IMR-90 (cell line): ENCODE data around the gene MPZL1. TPM values are rescaled to one million over a fixed set of nuclear protein-coding genes. Genes with fewer than 3 reads are reported as not detected.

Experiments used
- ATAC-seq: fragments of 200-7000 bp; cut with Tn5 transposase; 2 replicates; pipeline ENCODE4 v1.9.1; 2020; ENCODE audit warnings: low read depth, mild to moderate bottlenecking, moderate library complexity
- BruUV-seq: library from RNA; stranded (reverse); fragments of 400-500 nt; replicated peaks from 2 replicates; lab custom pipeline; 2021; lab: Mats Ljungman, UMichigan
- CTCF ChIA-PET: fragments of 300-600 bp; formaldehyde crosslinking; extraction: SDS; loops from one replicate; lab custom pipeline; 2021; ENCODE audit warnings: antibody characterized with exemption; lab: Yijun Ruan, JAX
- POLR2A ChIA-PET: fragments of 300-600 bp; sonication (Branson Sonifier 250); formaldehyde crosslinking; loops from one replicate; lab custom pipeline; 2022; ENCODE audit warnings: antibody characterized with exemption; ENCODE audit not compliant: unreplicated experiment; lab: Charles Lee
- DNase-seq: peaks from one replicate; pipeline ENCODE4 v3.0.0; 2013
- H2AFZ ChIP-seq: replicated peaks from 2 replicates; pipeline ENCODE3; 2013; ENCODE audit warnings: low read length, mild to moderate bottlenecking; ENCODE audit not compliant: poor library complexity
- H2AK5ac ChIP-seq: 2 replicates; pipeline ENCODE4 v1.6.1; 2013; ENCODE audit warnings: low read depth, low read length, inconsistent platforms
- H2AK9ac ChIP-seq: replicated peaks from 2 replicates; pipeline ENCODE3; 2013; ENCODE audit warnings: mild to moderate bottlenecking, low read depth, low read length, moderate library complexity; ENCODE audit not compliant: poor library complexity
- H2BK120ac ChIP-seq: 2 replicates; pipeline ENCODE4 v1.6.1; 2013; ENCODE audit warnings: low read depth, low read length, inconsistent platforms
- H2BK15ac ChIP-seq: 3 replicates; pipeline ENCODE4 v1.6.1; 2013; ENCODE audit warnings: low read depth, low read length, inconsistent platforms
- H2BK20ac ChIP-seq: 2 replicates; pipeline ENCODE4 v1.6.1; 2013; ENCODE audit warnings: low read depth, mild to moderate bottlenecking, inconsistent platforms, low read length, moderate library complexity
- H2BK5ac ChIP-seq: 2 replicates; pipeline ENCODE4 v1.6.1; 2013; ENCODE audit warnings: mild to moderate bottlenecking, low read depth, low read length, inconsistent platforms; ENCODE audit not compliant: poor library complexity, severe bottlenecking
- H3K14ac ChIP-seq: replicated peaks from 2 replicates; pipeline ENCODE4 v1.6.1; 2013; ENCODE audit warnings: low read depth, low read length, inconsistent platforms
- H3K18ac ChIP-seq: 2 replicates; pipeline ENCODE4 v1.6.1; 2013; ENCODE audit warnings: low read depth, low read length, control low read depth
- H3K23ac ChIP-seq: 2 replicates; pipeline ENCODE4 v1.6.1; 2013; ENCODE audit warnings: low read depth, low read length, inconsistent platforms
- H3K27ac ChIP-seq: 2 replicates; pipeline ENCODE4 v1.5.1; 2013; ENCODE audit warnings: mild to moderate bottlenecking, control low read depth, low read length; ENCODE audit not compliant: insufficient read depth
- H3K27me3 ChIP-seq: 2 replicates; pipeline ENCODE4 v1.6.1; 2013; ENCODE audit warnings: low read length; ENCODE audit not compliant: control insufficient read depth, insufficient read depth
- H3K36me3 ChIP-seq: 2 replicates; pipeline ENCODE4 v1.6.1; 2013; ENCODE audit warnings: low read length, mixed read lengths; ENCODE audit not compliant: control insufficient read depth, insufficient read depth
- H3K4ac ChIP-seq: 2 replicates; pipeline ENCODE4 v1.6.1; 2013; ENCODE audit warnings: low read depth, low read length, inconsistent platforms
- H3K4me1 ChIP-seq: 2 replicates; pipeline ENCODE4 v1.6.1; 2013; ENCODE audit warnings: low read length, mixed read lengths; ENCODE audit not compliant: control insufficient read depth, insufficient read depth
- H3K4me2 ChIP-seq: 2 replicates; pipeline ENCODE4 v1.6.1; 2013; ENCODE audit warnings: low read depth, mild to moderate bottlenecking, control low read depth, low read length, moderate library complexity
- H3K4me3 ChIP-seq: 2 replicates; pipeline ENCODE4 v1.5.1; 2013; ENCODE audit warnings: low read depth, mild to moderate bottlenecking, control low read depth, low read length, moderate library complexity; ENCODE audit not compliant: insufficient read depth
- H3K56ac ChIP-seq: 2 replicates; pipeline ENCODE4 v1.6.1; 2013; ENCODE audit warnings: low read length, inconsistent platforms; ENCODE audit not compliant: insufficient read depth; ENCODE audit errors: extremely low read depth
- H3K79me1 ChIP-seq, 2 experiments: 2 replicates each; pipeline ENCODE4 v1.6.1; 2013; ENCODE audit warnings: low read length in 2 of 2, inconsistent platforms in 1 of 2, low read depth in 1 of 2
- H3K9ac ChIP-seq: 2 replicates; pipeline ENCODE4 v1.6.1; 2013; ENCODE audit warnings: low read depth, low read length, control low read depth
- H3K9me1 ChIP-seq: 2 replicates; pipeline ENCODE4 v1.6.1; 2013; ENCODE audit warnings: low read length, inconsistent platforms; ENCODE audit not compliant: insufficient read depth
- H3K9me3 ChIP-seq: 2 replicates; pipeline ENCODE4 v1.6.1; 2013; ENCODE audit warnings: low read length; ENCODE audit not compliant: control insufficient read depth, insufficient read depth
- H4K20me1 ChIP-seq: 2 replicates; pipeline ENCODE4 v1.6.1; 2013; ENCODE audit warnings: low read length, inconsistent platforms; ENCODE audit not compliant: insufficient read depth
- H4K5ac ChIP-seq: 2 replicates; pipeline ENCODE4 v1.6.1; 2013; ENCODE audit warnings: mild to moderate bottlenecking, low read depth, low read length, control low read depth
- H4K8ac ChIP-seq, 2 experiments: 2 replicates each; pipeline ENCODE4 v1.6.1; 2013; ENCODE audit warnings: low read depth in 2 of 2, low read length in 2 of 2, control low read depth in 1 of 2, inconsistent platforms in 1 of 2
- H4K91ac ChIP-seq: 2 replicates; pipeline ENCODE4 v1.6.1; 2013; ENCODE audit warnings: low read depth, low read length, inconsistent platforms; ENCODE audit not compliant: insufficient read depth
- BHLHE40 ChIP-seq: fragments of 150-350 bp; IDR thresholded peaks from 2 replicates; pipeline ENCODE4 v1.6.1; 2016; ENCODE audit warnings: mild to moderate bottlenecking, low read depth, low read length
- CEBPB ChIP-seq: IDR thresholded peaks from 2 replicates; pipeline ENCODE4 v1.6.1; 2012; ENCODE audit warnings: low read depth, low read length, improper control_type of control experiment
- CHD1 ChIP-seq: IDR thresholded peaks from 2 replicates; pipeline ENCODE4 v1.6.1; 2012; ENCODE audit warnings: low read depth, low read length, improper control_type of control experiment
- CTCF ChIP-seq: conservative IDR thresholded peaks from 2 replicates; pipeline ENCODE4 v1.5.1; 2012; ENCODE audit warnings: mild to moderate bottlenecking, low read depth, low read length, improper control_type of control experiment
- ELK1 ChIP-seq: fragments of 150-350 bp; IDR thresholded peaks from 2 replicates; pipeline ENCODE4 v1.6.1; 2016; ENCODE audit warnings: low read depth, mild to moderate bottlenecking, low read length, moderate library complexity, borderline replicate concordance
- FOS ChIP-seq: fragments of 150-350 bp; IDR thresholded peaks from 2 replicates; pipeline ENCODE4 v1.6.1; 2016; ENCODE audit warnings: low read depth, low read length
- MAFK ChIP-seq: IDR thresholded peaks from 2 replicates; pipeline ENCODE4 v1.6.1; 2012; ENCODE audit warnings: low read depth, low read length, improper control_type of control experiment
- NFE2L2 ChIP-seq: fragments of 150-350 bp; IDR thresholded peaks from 2 replicates; pipeline ENCODE4 v1.6.1; 2016; ENCODE audit warnings: low read depth, mild to moderate bottlenecking, low read length
- POLR2A ChIP-seq: IDR thresholded peaks from 2 replicates; pipeline ENCODE4 v1.6.1; 2012; ENCODE audit warnings: mild to moderate bottlenecking, low read depth, low read length
- RAD21 ChIP-seq: IDR thresholded peaks from 2 replicates; pipeline ENCODE4 v1.6.1; 2012; ENCODE audit warnings: low read length, improper control_type of control experiment
- RCOR1 ChIP-seq: IDR thresholded peaks from 2 replicates; pipeline ENCODE4 v1.6.1; 2012; ENCODE audit warnings: mild to moderate bottlenecking, low read length, improper control_type of control experiment; ENCODE audit not compliant: insufficient replicate concordance
- RFX5 ChIP-seq: IDR thresholded peaks from 2 replicates; pipeline ENCODE4 v1.8.0; 2012; ENCODE audit warnings: low read depth, mild to moderate bottlenecking, low read length, moderate library complexity
- SMC3 ChIP-seq: fragments of 150-350 bp; IDR thresholded peaks from 2 replicates; pipeline ENCODE4 v1.6.1; 2016; ENCODE audit warnings: low read depth, mild to moderate bottlenecking, antibody characterized with exemption, low read length, moderate library complexity
- WGBS, 2 experiments: methylation state at CpG; one replicate each; pipeline versions ENCODE4 v1.1.5 to v1.1.7; 2013; ENCODE audit warnings: missing lambda C conversion rate in 2 of 2; ENCODE audit not compliant: insufficient read length in 1 of 2; ENCODE audit errors: extremely low coverage in 2 of 2; 5-methylcytosine and 5-hydroxymethylcytosine counted together
- dilution Hi-C: fragments of 300-500 bp; cut with HindIII; formaldehyde crosslinking; loops from one replicate; pipeline ENCODE4 v1.14.3; 2018; ENCODE audit warnings: low sequenced_read_pairs; ENCODE audit not compliant: unreplicated experiment
- in situ Hi-C: fragments of 300-500 bp; cut with MboI; formaldehyde crosslinking; loops from 3 replicates; pipeline ENCODE4 v1.14.3; 2019; ENCODE audit warnings: low sequenced_read_pairs, inconsistent platforms, mixed read lengths
- intact Hi-C: fragments of 100-400 bp; cut with micrococcal nuclease; formaldehyde crosslinking; loops from 2 replicates; pipeline ENCODE4 v1.10.0; 2022
- polyA plus RNA-seq, 3 experiments: library from polyadenylated mRNA; depleted of rRNA; stranded (reverse); fragments of >200 nt; gene quantifications; 2 replicates each; pipeline ENCODE4 v1.2.3, GENCODE V29; 2012; ENCODE audit warnings: low replicate concordance in 1 of 3
- total RNA-seq: library from RNA; depleted of rRNA; stranded (reverse); fragments of >200 nt; gene quantifications from 2 replicates; pipeline ENCODE4 v1.2.3, GENCODE V29; 2012
- TF ChIP-seq, protein P1 (sequence below): fragments of 150-350 bp; IDR thresholded peaks from 2 replicates; pipeline ENCODE4 v1.6.1; 2017; ENCODE audit warnings: mild to moderate bottlenecking, antibody characterized with exemption, low read length, low read depth

The MPZL1 gene
- total and polyA plus RNA-seq, 2 of the 4 experiments (the other 2 are of a cell fraction): 55.3 to 87.3 TPM

DNA sequence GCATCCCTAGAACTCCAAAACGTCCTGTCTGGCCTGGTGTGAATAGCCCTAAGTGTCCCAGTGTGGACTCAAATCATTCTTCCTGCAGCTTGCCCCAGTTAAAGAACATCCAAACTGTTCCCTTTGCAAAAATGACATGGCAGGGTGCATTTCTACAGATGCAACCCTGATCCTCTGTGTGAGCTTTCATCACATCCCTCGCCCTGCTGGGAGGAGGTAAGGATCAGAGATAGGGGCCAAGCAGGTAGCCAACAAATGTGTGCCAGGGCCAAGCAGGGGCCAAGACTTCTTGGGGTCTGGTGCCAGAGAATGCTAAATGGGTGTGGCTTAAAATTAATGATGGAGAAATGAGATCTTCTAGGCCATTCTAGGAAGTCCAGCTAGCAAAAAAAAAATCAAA lies 27.1 kb upstream of the MPZL1 start:
- no peaks in the 10 kb centered on the region for H3K79me1 ChIP-seq
- no peak overlapping the region for H2BK20ac ChIP-seq
- H4K91ac ChIP-seq: no peak overlapping the region
- no peak overlapping the region for H3K4me2 ChIP-seq
- intact Hi-C loops (no loop called here), in situ Hi-C loops (loop anchor here (25.0 kb wide), 1 partner anchor 432 kb away; no protein-coding TSS in a partner anchor), dilution Hi-C loops (no loop called here)
- POLR2A ChIA-PET: no interaction called here
- H3K14ac ChIP-seq: no peak overlapping the region
- H2AK9ac ChIP-seq: no peak overlapping the region
- WGBS, 2 experiments: 20% methylated on average over 1 of the region's 2 CpGs; no CpG with 5 or more reads in 1 of the 2 experiments
- H3K18ac ChIP-seq: no peak overlapping the region
- CTCF ChIA-PET: interaction anchor here (0.9 to 1.1 kb wide), 2 partner anchors 13 to 103 kb away, joined by 3 to 4 read pairs; no protein-coding TSS in a partner anchor
- H3K56ac ChIP-seq: no peak overlapping the region
- H4K5ac ChIP-seq: no peak overlapping the region
- H3K4me1 ChIP-seq: no peaks in the 10 kb centered on the region
- no peaks in the 10 kb centered on the region for H3K36me3 ChIP-seq
- H3K4ac ChIP-seq: no peak overlapping the region
- H2BK120ac ChIP-seq: no peak overlapping the region
- H2AK5ac ChIP-seq: no peak overlapping the region
- no peak for DNase-seq
- no peak overlapping the region for H3K27ac ChIP-seq
- H3K27me3 ChIP-seq: peaks cover 34% of the 10 kb centered on the region
- no peaks in the 10 kb centered on the region for H3K9me1 ChIP-seq
- no peak overlapping the region for H2BK15ac ChIP-seq
- no peak overlapping the region for H3K9ac ChIP-seq
- no peak overlapping the region for H2BK5ac ChIP-seq
- TF ChIP-seq ELK1 (no peak), RFX5 (no peak), RCOR1 (no peak), SMC3 (no peak), FOS (no peak), CEBPB (no peak), CTCF (no peak), BHLHE40 (no peak), MAFK (no peak), RAD21 (no peak), CHD1 (no peak), NFE2L2 (no peak), POLR2A (no peak)
- TF ChIP-seq, protein P1, sequence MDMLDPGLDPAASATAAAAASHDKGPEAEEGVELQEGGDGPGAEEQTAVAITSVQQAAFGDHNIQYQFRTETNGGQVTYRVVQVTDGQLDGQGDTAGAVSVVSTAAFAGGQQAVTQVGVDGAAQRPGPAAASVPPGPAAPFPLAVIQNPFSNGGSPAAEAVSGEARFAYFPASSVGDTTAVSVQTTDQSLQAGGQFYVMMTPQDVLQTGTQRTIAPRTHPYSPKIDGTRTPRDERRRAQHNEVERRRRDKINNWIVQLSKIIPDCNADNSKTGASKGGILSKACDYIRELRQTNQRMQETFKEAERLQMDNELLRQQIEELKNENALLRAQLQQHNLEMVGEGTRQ: no peak
- no peak overlapping the region for H4K8ac ChIP-seq
- no peaks in the 10 kb centered on the region for H4K20me1 ChIP-seq
- no peak overlapping the region for H3K4me3 ChIP-seq
- H2AFZ ChIP-seq: no peak overlapping the region
- no peak for ATAC-seq
- BruUV-seq: no TSS peak
- H3K23ac ChIP-seq: no peak overlapping the region
- no peaks in the 10 kb centered on the region for H3K9me3 ChIP-seq
